H1 (cell line): ENCODE data around the gene CYP46A1. TPM values are rescaled to one million over a fixed set of nuclear protein-coding genes. Genes with fewer than 3 reads are reported as not detected.

Experiments
- CTCF ChIA-PET: fragments of 300-600 bp; sonication (Branson Sonifier 250); formaldehyde crosslinking; loops from one replicate; lab custom pipeline; 2021; ENCODE audit not compliant: partially characterized antibody; lab: Charles Lee
- POLR2A ChIA-PET: fragments of 300-600 bp; sonication (Branson Sonifier 250); formaldehyde crosslinking; loops from one replicate; lab custom pipeline; 2021; ENCODE audit warnings: inconsistent platforms; ENCODE audit not compliant: partially characterized antibody; lab: Charles Lee
- DNase-seq, 2 experiments: peaks; one replicate each; pipeline versions ENCODE4 v3.0.0 to v3.0.0-alpha.2; 2010 to 2022; ENCODE audit warnings: low spot score in 2 of 2, low read depth in 1 of 2, mixed read lengths in 1 of 2
- FAIRE-seq: peaks from 2 replicates; lab custom pipeline; 2011; peaks lifted over from hg19 to GRCh38; lab: Jason Lieb, UNC
- H2AFZ ChIP-seq: 2 replicates; pipeline ENCODE4 v1.8.1; 2012; ENCODE audit warnings: low read length, inconsistent platforms
- H2AK5ac ChIP-seq: 2 replicates; pipeline ENCODE4 v1.6.1; 2013; ENCODE audit warnings: low read depth, low read length
- H2BK120ac ChIP-seq: replicated peaks from 2 replicates; pipeline ENCODE3; 2013; ENCODE audit warnings: low read depth, low read length, inconsistent platforms
- H2BK12ac ChIP-seq: 2 replicates; pipeline ENCODE4 v1.6.1; 2013; ENCODE audit warnings: low read depth, low read length
- H2BK15ac ChIP-seq: 2 replicates; pipeline ENCODE4 v1.6.1; 2013; ENCODE audit warnings: low read length
- H2BK20ac ChIP-seq: 2 replicates; pipeline ENCODE4 v1.6.1; 2013; ENCODE audit warnings: low read length
- H2BK5ac ChIP-seq: 2 replicates; pipeline ENCODE4 v1.6.1; 2013; ENCODE audit warnings: low read depth, low read length
- H3K14ac ChIP-seq: 2 replicates; pipeline ENCODE4 v1.6.1; 2013; ENCODE audit warnings: inconsistent platforms; ENCODE audit not compliant: insufficient read length
- H3K18ac ChIP-seq: 2 replicates; pipeline ENCODE4 v1.6.1; 2013; ENCODE audit warnings: low read length; ENCODE audit errors: extremely low read depth
- H3K23ac ChIP-seq: 2 replicates; pipeline ENCODE4 v1.6.1; 2013; ENCODE audit warnings: inconsistent platforms; ENCODE audit not compliant: insufficient read length
- H3K23me2 ChIP-seq: 2 replicates; pipeline ENCODE4 v1.6.1; 2013; ENCODE audit warnings: low read depth, low read length
- H3K27ac ChIP-seq: 2 replicates; pipeline ENCODE4 v1.6.1; 2011; ENCODE audit warnings: low read depth, low read length, inconsistent platforms
- H3K27me3 ChIP-seq, 4 experiments: replicated peaks in 1 of 4; 1 replicate in 1 of 4; 2 replicates in 3 of 4; pipeline versions ENCODE4 v1.6.1 to v1.8.1; 2011 to 2013; ENCODE audit warnings: low read length in 3 of 4, mild to moderate bottlenecking in 3 of 4, inconsistent platforms in 2 of 4, mixed read lengths in 2 of 4, moderate library complexity in 1 of 4; ENCODE audit not compliant: control insufficient read depth in 3 of 4, insufficient read depth in 3 of 4; ENCODE audit errors: extremely low read depth in 1 of 4
- H3K36me3 ChIP-seq, 4 experiments: 2 replicates each; pipeline versions ENCODE4 v1.6.1 to v1.8.1; 2011 to 2013; ENCODE audit warnings: mild to moderate bottlenecking in 4 of 4, low read length in 3 of 4, moderate library complexity in 2 of 4, control low read depth in 1 of 4, inconsistent platforms in 1 of 4; ENCODE audit not compliant: insufficient read depth in 4 of 4, control insufficient read depth in 2 of 4
- H3K4ac ChIP-seq: replicated peaks from 2 replicates; pipeline ENCODE3; 2013; ENCODE audit warnings: low read length, low read depth, mixed read lengths, inconsistent platforms; ENCODE audit not compliant: insufficient read length
- H3K4me1 ChIP-seq, 4 experiments: replicated peaks in 1 of 4; 1 replicate in 1 of 4; 2 replicates in 3 of 4; pipeline versions ENCODE4 v1.6.1 to v1.8.1; 2011 to 2013; ENCODE audit warnings: low read length in 3 of 4, inconsistent platforms in 2 of 4, mixed read lengths in 1 of 4; ENCODE audit not compliant: insufficient read depth in 4 of 4, control insufficient read depth in 3 of 4
- H3K4me2 ChIP-seq, 2 experiments: 2 replicates each; pipeline versions ENCODE4 v1.6.1 to v1.8.1; 2011 to 2013; ENCODE audit warnings: low read depth in 2 of 2, low read length in 2 of 2, control low read depth in 1 of 2, inconsistent platforms in 1 of 2, mild to moderate bottlenecking in 1 of 2; ENCODE audit not compliant: insufficient read depth in 1 of 2
- H3K4me3 ChIP-seq, 4 experiments: fragments of 200-600, 300-600 bp in 1 of 4; sonication (generic), shearing (Covaris generic), sonication (Bioruptor Twin) in 1 of 4; 2 replicates each; pipeline versions ENCODE4 v1.5.1 to v1.8.1; 2011 to 2016; ENCODE audit warnings: low read length in 4 of 4, low read depth in 3 of 4, control low read depth in 2 of 4, inconsistent platforms in 2 of 4, mild to moderate bottlenecking in 2 of 4, mixed read lengths in 1 of 4, moderate library complexity in 1 of 4; ENCODE audit not compliant: insufficient read depth in 2 of 4; ENCODE audit errors: extremely low read depth in 1 of 4
- H3K56ac ChIP-seq: replicated peaks from 2 replicates; pipeline ENCODE3; 2013; ENCODE audit warnings: low read depth, mild to moderate bottlenecking, mixed read lengths, low read length, inconsistent platforms; ENCODE audit not compliant: insufficient read length
- H3K79me1 ChIP-seq: 2 replicates; pipeline ENCODE4 v1.6.1; 2013; ENCODE audit warnings: low read depth, low read length, control low read depth
- H3K79me2 ChIP-seq, 2 experiments: 2 replicates each; pipeline versions ENCODE4 v1.6.1 to v1.8.1; 2012 to 2013; ENCODE audit warnings: low read length in 2 of 2, mild to moderate bottlenecking in 2 of 2, inconsistent platforms in 1 of 2; ENCODE audit not compliant: insufficient read depth in 2 of 2, control insufficient read depth in 1 of 2
- H3K9ac ChIP-seq, 4 experiments: replicated peaks in 1 of 4; 1 replicate in 1 of 4; 2 replicates in 3 of 4; pipeline versions ENCODE4 v1.6.1 to v1.8.1; 2011 to 2013; ENCODE audit warnings: low read depth in 3 of 4, low read length in 3 of 4, control low read depth in 2 of 4, mild to moderate bottlenecking in 2 of 4, moderate library complexity in 2 of 4, inconsistent platforms in 1 of 4; ENCODE audit errors: extremely low read depth in 1 of 4
- H3K9me3 ChIP-seq, 2 experiments: 2 replicates each; pipeline versions ENCODE4 v1.6.1 to v1.8.1; 2012 to 2013; ENCODE audit warnings: mild to moderate bottlenecking in 2 of 2, moderate library complexity in 2 of 2, control low read depth in 1 of 2, inconsistent platforms in 1 of 2, low read depth in 1 of 2, low read length in 1 of 2, mixed read lengths in 1 of 2; ENCODE audit not compliant: insufficient read depth in 2 of 2
- H4K20me1 ChIP-seq, 2 experiments: replicated peaks in 1 of 2; 2 replicates each; pipeline versions ENCODE3 to v1.8.1; 2011 to 2013; ENCODE audit warnings: inconsistent platforms in 2 of 2, low read length in 2 of 2, mild to moderate bottlenecking in 1 of 2; ENCODE audit not compliant: insufficient read depth in 2 of 2, control insufficient read depth in 1 of 2
- H4K5ac ChIP-seq: 2 replicates; pipeline ENCODE4 v1.6.1; 2013; ENCODE audit warnings: low read length, low read depth, mixed read lengths, inconsistent platforms; ENCODE audit not compliant: insufficient read length
- H4K8ac ChIP-seq: 2 replicates; pipeline ENCODE4 v1.8.0; 2013; ENCODE audit warnings: mild to moderate bottlenecking, moderate library complexity, low read length, inconsistent platforms; ENCODE audit not compliant: insufficient read depth; ENCODE audit errors: extremely low read depth
- H4K91ac ChIP-seq: replicated peaks from 2 replicates; pipeline ENCODE3; 2013; ENCODE audit warnings: low read length, mixed read lengths, inconsistent platforms; ENCODE audit not compliant: insufficient read length
- CEBPB ChIP-seq: IDR thresholded peaks from 2 replicates; pipeline ENCODE4 v1.6.1; 2012; ENCODE audit warnings: low read depth, low read length
- TCF12 ChIP-seq: IDR thresholded peaks from 2 replicates; pipeline ENCODE4 v1.6.1; 2011; ENCODE audit warnings: low read depth, mild to moderate bottlenecking, low read length
- WGBS, 2 experiments: shearing (Covaris generic) in 1 of 2; methylation state at CpG; one replicate each; pipeline versions ENCODE4 v1.1.6 to v1.1.7; 2013 to 2015; ENCODE audit warnings: low lambda C conversion rate in 2 of 2, mixed read lengths in 2 of 2, inconsistent platforms in 1 of 2, low coverage in 1 of 2, missing lambda C conversion rate in 1 of 2; ENCODE audit not compliant: insufficient replicate concordance in 2 of 2, insufficient coverage in 1 of 2, insufficient read length in 1 of 2; ENCODE audit errors: extremely low coverage in 1 of 2, missing lambda C conversion rate in 1 of 2; 5-methylcytosine and 5-hydroxymethylcytosine counted together
- polyA plus RNA-seq, 7 experiments: library from polyadenylated mRNA; depleted of rRNA in 3 of 7; stranded (reverse) in 5 of 7; unstranded in 2 of 7; fragments of >200 nt in 5 of 7; fragments of 200-250 nt in 2 of 7; gene quantifications; 1 replicate in 5 of 7; 2 replicates in 1 of 7; 4 replicates in 1 of 7; pipeline versions ENCODE4 v1.2.1 to v1.2.3, GENCODE V29; 2011 to 2013; ENCODE audit warnings: missing spikeins in 2 of 7, mixed read lengths in 2 of 7
- total RNA-seq: library from RNA; stranded (reverse); fragmentation: NEBNext Ultra II Directional; extraction: Animal tissue kit (Norgen Biotek cat#: 25700); gene quantifications from 2 replicates; pipeline ENCODE4 v1.2.1, GENCODE V29; 2021

The CYP46A1 gene
- total and polyA plus RNA-seq, 2 of the 8 experiments (the other 6 are each of a cell fraction or from before 2014, with no cell fraction given), result 0.41 to 1.3 TPM

GRCh38 chr14:99704037-99704436, 19.9 kb downstream of the CYP46A1 start:
- no peak for FAIRE-seq
- peaks cover 12 to 22% of the 10 kb centered on the region in 2 experiments; a peak in 3 of 4 replicates for H3K9me3 ChIP-seq

More at GRCh38 chr14:99704037-99704436, 19.9 kb downstream of the CYP46A1 start:
- Histone ChIP-seq H2AFZ (no peak overlapping the region), H4K5ac (no peak overlapping the region), H4K8ac (no peak overlapping the region), H3K23ac (no peak overlapping the region), H3K23me2 (no peaks in the 10 kb centered on the region), H3K4me1 (no peaks in the 10 kb centered on the region), H2BK12ac (no peak overlapping the region), H3K4me3 (no peak overlapping the region), H3K79me2 (no peaks in the 10 kb centered on the region), H3K4me2 (no peak overlapping the region), H3K56ac (no peak overlapping the region), H2BK20ac (no peak overlapping the region), H3K27ac (no peak overlapping the region), H3K27me3 (no peaks in the 10 kb centered on the region), H3K79me1 (no peaks in the 10 kb centered on the region), H3K4ac (no peak overlapping the region), H3K36me3 (no peaks in the 10 kb centered on the region; a peak in 1 of 8 replicates), H2AK5ac (no peak overlapping the region), H3K14ac (no peak overlapping the region), H2BK120ac (no peak overlapping the region), H3K9ac (no peak overlapping the region), H3K18ac (no peak overlapping the region), H4K91ac (no peak overlapping the region), H2BK5ac (no peak overlapping the region), H2BK15ac (no peak overlapping the region), H4K20me1 (no peaks in the 10 kb centered on the region)
- 95% methylated on average over 2 of the region's 2 CpGs; no CpG with 5 or more reads in 1 of the 2 experiments for WGBS, 2 experiments
- no peak for DNase-seq
- POLR2A ChIA-PET, result no interaction called here
- TF ChIP-seq CEBPB (0 out of 2 replicates have a peak, but pooled peaks have one; percentile 46), TCF12 (no peak)
- CTCF ChIA-PET, result interaction anchor here (1.4 kb wide), 1 partner anchor 16 kb away, joined by 4 read pairs; no protein-coding TSS in a partner anchor
